Measurements from ENCODE around the gene REC114. TPM values are rescaled to one million over a fixed set of nuclear protein-coding genes. Genes with fewer than 3 reads are reported as not detected.

Gene REC114
- polyA plus RNA-seq, 1 experiment: not detected

GRCh38 chr15:73522011-73522410 is 79.0 kb downstream of the REC114 start:
- Histone ChIP-seq H3K36me3 (ENCODE audit: control insufficient read depth, insufficient read depth, low read length) (no peaks in the 10 kb centered on the region), H3K27me3 (ENCODE audit: control insufficient read depth, insufficient read depth, low read length) (no peaks in the 10 kb centered on the region; the same call in 1 of the 2 replicates), H3K4me3 (ENCODE audit: low read depth, low read length) (no peak overlapping the region)
- DNase-seq (ENCODE audit: low read depth): no peak
- no peak for TF ChIP-seq CTCF (IDR thresholded peaks at IDR 0.05; ENCODE audit: insufficient read depth, low read depth, low read length)
- ChIA-PET POLR2A (no interaction called here), CTCF (no interaction called here)

GRCh38 chr15:73524919-73525318 is 82.0 kb downstream of the REC114 start:
- Histone ChIP-seq H3K4me3 (ENCODE audit: low read depth, low read length) (no peak overlapping the region), H3K27me3 (ENCODE audit: control insufficient read depth, insufficient read depth, low read length) (no peaks in the 10 kb centered on the region; the same call in 1 of the 2 replicates), H3K36me3 (ENCODE audit: control insufficient read depth, insufficient read depth, low read length) (no peaks in the 10 kb centered on the region)
- ChIA-PET POLR2A (no interaction called here), CTCF (no interaction called here)
- no peak for DNase-seq (ENCODE audit: low read depth)
- TF ChIP-seq CTCF (IDR thresholded peaks at IDR 0.05; ENCODE audit: insufficient read depth, low read depth, low read length): no peak

GRCh38 chr15:73527598-73527997 is 84.6 kb downstream of the REC114 start:
- POLR2A ChIA-PET: no interaction called here
- H3K36me3 ChIP-seq (ENCODE audit: control insufficient read depth, insufficient read depth, low read length): no peaks in the 10 kb centered on the region

GRCh38 chr15:73530649-73531048 is 87.7 kb downstream of the REC114 start:
- Histone ChIP-seq H3K27me3 (ENCODE audit: control insufficient read depth, insufficient read depth, low read length) (no peaks in the 10 kb centered on the region), H3K36me3 (ENCODE audit: control insufficient read depth, insufficient read depth, low read length) (no peaks in the 10 kb centered on the region), H3K4me3 (ENCODE audit: low read depth, low read length) (no peak overlapping the region)
- POLR2A ChIA-PET: no interaction called here
- no peak for DNase-seq (ENCODE audit: low read depth)
- CTCF ChIA-PET: interaction anchor here (0.7 to 1.4 kb wide), 3 partner anchors 10 to 107 kb away, joined by 3 to 4 read pairs (median 3); no protein-coding TSS in a partner anchor
- TF ChIP-seq CTCF (IDR thresholded peaks at IDR 0.05; ENCODE audit: insufficient read depth, low read depth, low read length): no peak

More at GRCh38 chr15:73527598-73527997, 84.6 kb downstream of the REC114 start:
- CTCF ChIA-PET: no interaction called here
- no peak for TF ChIP-seq CTCF (IDR thresholded peaks at IDR 0.05; ENCODE audit: insufficient read depth, low read depth, low read length)
- no peaks in the 10 kb centered on the region for H3K27me3 ChIP-seq (ENCODE audit: control insufficient read depth, insufficient read depth, low read length)
- no peak for DNase-seq (ENCODE audit: low read depth)
- H3K4me3 ChIP-seq (ENCODE audit: low read depth, low read length): no peak overlapping the region

- Histone ChIP-seq H3K36me3 (ENCODE audit: control insufficient read depth, insufficient read depth, low read length) (no peaks in the 10 kb centered on the region), H3K4me3 (ENCODE audit: low read depth, low read length) (no peak overlapping the region), H3K27me3 (ENCODE audit: control insufficient read depth, insufficient read depth, low read length) (no peaks in the 10 kb centered on the region)
- no peak for DNase-seq (ENCODE audit: low read depth)
- no peak for TF ChIP-seq CTCF (IDR thresholded peaks at IDR 0.05; ENCODE audit: insufficient read depth, low read depth, low read length)
- ChIA-PET CTCF (interaction anchor here (0.7 kb wide), 1 partner anchor 141 kb away, joined by 3 read pairs; no protein-coding TSS in a partner anchor), POLR2A (no interaction called here)
Measured at GRCh38 chr15:73538123-73538522, 95.2 kb downstream of the REC114 start.
